SK-N-SH treated with all-trans-retinoic acid at 6 μM for 48 hours (cell line): Measurements from ENCODE around the gene MUC22.

Source experiments
- OSR1 ChIP-seq: fragments of 250-450 bp; sonication (Bioruptor Pico); IDR thresholded peaks from 2 replicates; pipeline ENCODE4 v1.8.0; 2022; ENCODE audit warnings: moderate library complexity, mild to moderate bottlenecking, inconsistent platforms
- PPARA ChIP-seq: fragments of 250-450 bp; sonication (Bioruptor Pico); IDR thresholded peaks from 2 replicates; pipeline ENCODE4 v1.5.0; 2020; ENCODE audit warnings: mild to moderate bottlenecking, borderline replicate concordance

- TF ChIP-seq PPARA: no peak
- no peak for TF ChIP-seq OSR1 (CRISPR knock-in tag)
These were observed 15.3 kb downstream of the MUC22 start for GRCh38 chr6:31025595-31025994.
